ENCODE results near the gene PRKCD.

DNA sequence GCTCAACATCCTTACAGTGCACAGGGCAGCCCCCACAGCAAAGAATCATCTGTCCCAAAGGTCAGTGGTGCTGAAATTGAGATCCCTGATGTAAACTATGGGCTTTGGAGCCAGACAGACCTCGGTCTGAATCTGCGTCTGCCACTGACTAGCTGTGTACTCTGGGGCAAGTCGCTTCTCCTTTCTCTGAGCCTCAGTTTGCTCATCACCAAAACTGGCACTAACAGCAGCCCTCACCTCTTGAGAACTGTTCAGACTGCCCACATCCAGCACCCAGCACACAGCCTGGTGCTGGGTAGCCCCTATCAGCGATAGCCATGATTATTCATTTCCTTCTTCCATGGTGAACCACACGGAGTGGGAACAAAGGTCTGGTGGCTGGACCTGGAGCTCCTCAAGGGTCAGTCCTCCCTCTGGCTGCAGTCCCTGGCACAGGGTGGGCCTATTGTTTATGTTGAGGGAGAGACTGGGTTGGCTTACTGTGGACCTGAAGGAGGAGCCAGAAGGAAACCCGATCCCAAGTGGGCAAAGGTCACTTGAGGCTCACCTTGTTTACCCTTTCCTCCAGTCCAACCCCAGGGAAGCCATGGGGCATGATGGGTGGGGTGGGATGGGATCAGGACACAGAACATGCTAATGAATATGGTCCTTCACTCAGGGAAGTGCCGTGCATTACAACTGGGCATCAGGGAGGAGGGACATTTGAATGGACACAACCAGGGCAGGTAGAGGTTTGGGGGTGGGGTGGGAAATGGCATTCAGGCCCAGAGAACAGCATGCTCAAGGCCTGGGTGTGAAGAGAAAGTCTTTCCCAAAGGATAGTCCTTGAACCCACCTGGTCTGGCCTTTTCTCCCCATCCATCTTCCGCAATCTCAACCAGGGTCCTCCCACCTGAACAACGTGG is 1.6 kb upstream of the PRKCD start:
- TF ChIP-seq, protein P1, sequence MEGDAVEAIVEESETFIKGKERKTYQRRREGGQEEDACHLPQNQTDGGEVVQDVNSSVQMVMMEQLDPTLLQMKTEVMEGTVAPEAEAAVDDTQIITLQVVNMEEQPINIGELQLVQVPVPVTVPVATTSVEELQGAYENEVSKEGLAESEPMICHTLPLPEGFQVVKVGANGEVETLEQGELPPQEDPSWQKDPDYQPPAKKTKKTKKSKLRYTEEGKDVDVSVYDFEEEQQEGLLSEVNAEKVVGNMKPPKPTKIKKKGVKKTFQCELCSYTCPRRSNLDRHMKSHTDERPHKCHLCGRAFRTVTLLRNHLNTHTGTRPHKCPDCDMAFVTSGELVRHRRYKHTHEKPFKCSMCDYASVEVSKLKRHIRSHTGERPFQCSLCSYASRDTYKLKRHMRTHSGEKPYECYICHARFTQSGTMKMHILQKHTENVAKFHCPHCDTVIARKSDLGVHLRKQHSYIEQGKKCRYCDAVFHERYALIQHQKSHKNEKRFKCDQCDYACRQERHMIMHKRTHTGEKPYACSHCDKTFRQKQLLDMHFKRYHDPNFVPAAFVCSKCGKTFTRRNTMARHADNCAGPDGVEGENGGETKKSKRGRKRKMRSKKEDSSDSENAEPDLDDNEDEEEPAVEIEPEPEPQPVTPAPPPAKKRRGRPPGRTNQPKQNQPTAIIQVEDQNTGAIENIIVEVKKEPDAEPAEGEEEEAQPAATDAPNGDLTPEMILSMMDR (IDR thresholded peaks at IDR 0.05), result no peak
- TF ChIP-seq POLR2A (IDR thresholded peaks at IDR 0.05), result no peak

Measured in lower leg skin (tissue), 3 donors.